GM12878 (cell line): ENCODE data around the gene SHH.

Experiments used
- CEBPB ChIP-seq, 2 experiments: fragments of 150-350 bp in 1 of 2; IDR thresholded peaks; 2 replicates each; pipeline ENCODE4 v1.6.1; 2012 to 2014; ENCODE audit warnings: low read depth in 2 of 2, low read length in 2 of 2, borderline replicate concordance in 1 of 2, inconsistent platforms in 1 of 2
- CTCF ChIP-seq, 3 experiments: IDR thresholded peaks in 2 of 3; conservative IDR thresholded peaks in 1 of 3; 2 replicates each; pipeline ENCODE4 v1.5.1; 2011; ENCODE audit warnings: low read depth in 3 of 3, low read length in 3 of 3, mild to moderate bottlenecking in 3 of 3, control low read depth in 2 of 3, moderate library complexity in 2 of 3, inconsistent platforms in 1 of 3, mixed read lengths in 1 of 3; ENCODE audit not compliant: control insufficient read depth in 2 of 3, insufficient read depth in 1 of 3; ENCODE audit errors: extremely low read depth in 1 of 3
- DPF2 ChIP-seq: fragments of 450-650 bp; IDR thresholded peaks from 2 replicates; pipeline ENCODE4 v1.6.1; 2017; ENCODE audit warnings: mild to moderate bottlenecking
- JUNB ChIP-seq: IDR thresholded peaks from 2 replicates; pipeline ENCODE4 v1.6.1; 2016; ENCODE audit warnings: antibody characterized with exemption, mild to moderate bottlenecking
- MXI1 ChIP-seq: fragments of 150-350 bp; IDR thresholded peaks from 2 replicates; pipeline ENCODE4 v1.6.1; 2011; ENCODE audit warnings: low read depth, mild to moderate bottlenecking, inconsistent platforms, low read length, improper control_type of control experiment
- NR2C2 ChIP-seq: IDR thresholded peaks from 2 replicates; pipeline ENCODE4 v1.6.1; 2011; ENCODE audit warnings: borderline replicate concordance, low read depth; ENCODE audit not compliant: control insufficient read depth, insufficient read length
- NR2F1 ChIP-seq: fragments of 450-650 bp; conservative IDR thresholded peaks from 2 replicates; pipeline ENCODE4 v1.6.1; 2017; ENCODE audit warnings: mild to moderate bottlenecking
- PAX5 ChIP-seq: IDR thresholded peaks from 2 replicates; pipeline ENCODE4 v1.6.1; 2011; ENCODE audit warnings: low read depth, low read length, borderline replicate concordance
- POLR2AphosphoS5 ChIP-seq: IDR thresholded peaks from 2 replicates; pipeline ENCODE4 v1.6.1; 2011; ENCODE audit warnings: mild to moderate bottlenecking, low read length, inconsistent platforms
- RAD21 ChIP-seq: IDR thresholded peaks from 2 replicates; pipeline ENCODE4 v1.6.1; 2011; ENCODE audit warnings: mild to moderate bottlenecking, low read depth, low read length, moderate library complexity; ENCODE audit not compliant: insufficient read depth
- RFX5 ChIP-seq: IDR thresholded peaks from 2 replicates; pipeline ENCODE4 v1.6.1; 2011; ENCODE audit warnings: low read depth, low read length, improper control_type of control experiment
- SREBF2 ChIP-seq: IDR thresholded peaks from 2 replicates; pipeline ENCODE4 v1.6.1; 2012; ENCODE audit warnings: mild to moderate bottlenecking, low read length
- TARDBP ChIP-seq: IDR thresholded peaks from 2 replicates; pipeline ENCODE4 v1.6.1; 2016; ENCODE audit warnings: borderline replicate concordance
- YY1 ChIP-seq: IDR thresholded peaks from 2 replicates; pipeline ENCODE4 v1.6.1; 2011; ENCODE audit warnings: low read depth, mild to moderate bottlenecking, low read length

DNA sequence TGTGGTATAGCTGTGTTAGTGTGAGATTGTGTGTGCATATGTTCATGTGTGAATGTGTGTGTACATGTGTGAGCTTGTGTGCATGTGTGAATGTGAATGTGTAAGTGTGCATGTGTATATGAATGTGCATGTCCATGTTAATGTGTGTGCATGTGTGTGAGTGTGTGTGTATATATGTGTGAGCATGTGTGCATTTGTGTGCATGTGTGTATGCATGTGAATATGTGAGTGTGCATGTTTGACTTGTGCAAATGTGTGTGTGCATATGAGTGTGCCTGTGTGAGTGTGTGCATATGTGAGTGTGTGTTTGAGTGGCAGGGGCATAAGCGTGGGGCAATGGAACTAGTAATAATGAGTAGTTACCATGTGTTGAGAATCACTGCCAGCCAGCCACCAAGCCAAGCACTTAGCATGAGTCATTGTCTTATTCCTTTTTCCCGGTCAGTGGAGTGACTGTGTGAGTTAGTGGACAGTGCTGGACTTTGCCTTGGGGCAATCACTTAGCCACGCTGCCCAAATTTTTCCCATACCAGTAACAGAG is 46.3 kb upstream of the SHH start:
- TF ChIP-seq NR2F1: no peak
- no peak for TF ChIP-seq MXI1
- no peak for TF ChIP-seq RAD21
- no peak for TF ChIP-seq RFX5
- no peak for TF ChIP-seq TARDBP
- no peak for TF ChIP-seq POLR2AphosphoS5
- TF ChIP-seq CTCF (IDR thresholded peaks at IDR 0.05 in 2 of 3, conservative IDR thresholded peaks at IDR 0.05 in 1 of 3; ENCODE audit: control insufficient read depth in 2 of 3, extremely low read depth in 1 of 3, insufficient read depth in 1 of 3, low read depth in 3 of 3, low read length in 3 of 3): no peak
- no peak for TF ChIP-seq JUNB
- TF ChIP-seq YY1: no peak
- TF ChIP-seq NR2C2: no peak
- no peak for TF ChIP-seq CEBPB (IDR thresholded peaks at IDR 0.05; ENCODE audit: borderline replicate concordance in 1 of 2, low read depth in 2 of 2, low read length in 2 of 2)
- no peak for TF ChIP-seq SREBF2
- TF ChIP-seq PAX5: no peak
- TF ChIP-seq DPF2: no peak
